GM19468 (cell line): Measurements from ENCODE around the gene PDXDC1.
"Not testable (repeated sequence)": the region's sequence is repeated elsewhere in the genome, so short reads cannot be mapped to it uniquely, and the experiment has no call there.

ENCODE experiments used
- ATAC-seq: cut with Tn5 transposase; IDR thresholded peaks from one replicate; pipeline ENCODE4 v1.9.1; 2021; ENCODE audit warnings: mild to moderate bottlenecking, moderate library complexity, moderate number of reproducible peaks; ENCODE audit not compliant: unreplicated experiment; ENCODE audit errors: extremely low read depth

Gene PDXDC1, protein sequence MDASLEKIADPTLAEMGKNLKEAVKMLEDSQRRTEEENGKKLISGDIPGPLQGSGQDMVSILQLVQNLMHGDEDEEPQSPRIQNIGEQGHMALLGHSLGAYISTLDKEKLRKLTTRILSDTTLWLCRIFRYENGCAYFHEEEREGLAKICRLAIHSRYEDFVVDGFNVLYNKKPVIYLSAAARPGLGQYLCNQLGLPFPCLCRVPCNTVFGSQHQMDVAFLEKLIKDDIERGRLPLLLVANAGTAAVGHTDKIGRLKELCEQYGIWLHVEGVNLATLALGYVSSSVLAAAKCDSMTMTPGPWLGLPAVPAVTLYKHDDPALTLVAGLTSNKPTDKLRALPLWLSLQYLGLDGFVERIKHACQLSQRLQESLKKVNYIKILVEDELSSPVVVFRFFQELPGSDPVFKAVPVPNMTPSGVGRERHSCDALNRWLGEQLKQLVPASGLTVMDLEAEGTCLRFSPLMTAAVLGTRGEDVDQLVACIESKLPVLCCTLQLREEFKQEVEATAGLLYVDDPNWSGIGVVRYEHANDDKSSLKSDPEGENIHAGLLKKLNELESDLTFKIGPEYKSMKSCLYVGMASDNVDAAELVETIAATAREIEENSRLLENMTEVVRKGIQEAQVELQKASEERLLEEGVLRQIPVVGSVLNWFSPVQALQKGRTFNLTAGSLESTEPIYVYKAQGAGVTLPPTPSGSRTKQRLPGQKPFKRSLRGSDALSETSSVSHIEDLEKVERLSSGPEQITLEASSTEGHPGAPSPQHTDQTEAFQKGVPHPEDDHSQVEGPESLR

DNA sequence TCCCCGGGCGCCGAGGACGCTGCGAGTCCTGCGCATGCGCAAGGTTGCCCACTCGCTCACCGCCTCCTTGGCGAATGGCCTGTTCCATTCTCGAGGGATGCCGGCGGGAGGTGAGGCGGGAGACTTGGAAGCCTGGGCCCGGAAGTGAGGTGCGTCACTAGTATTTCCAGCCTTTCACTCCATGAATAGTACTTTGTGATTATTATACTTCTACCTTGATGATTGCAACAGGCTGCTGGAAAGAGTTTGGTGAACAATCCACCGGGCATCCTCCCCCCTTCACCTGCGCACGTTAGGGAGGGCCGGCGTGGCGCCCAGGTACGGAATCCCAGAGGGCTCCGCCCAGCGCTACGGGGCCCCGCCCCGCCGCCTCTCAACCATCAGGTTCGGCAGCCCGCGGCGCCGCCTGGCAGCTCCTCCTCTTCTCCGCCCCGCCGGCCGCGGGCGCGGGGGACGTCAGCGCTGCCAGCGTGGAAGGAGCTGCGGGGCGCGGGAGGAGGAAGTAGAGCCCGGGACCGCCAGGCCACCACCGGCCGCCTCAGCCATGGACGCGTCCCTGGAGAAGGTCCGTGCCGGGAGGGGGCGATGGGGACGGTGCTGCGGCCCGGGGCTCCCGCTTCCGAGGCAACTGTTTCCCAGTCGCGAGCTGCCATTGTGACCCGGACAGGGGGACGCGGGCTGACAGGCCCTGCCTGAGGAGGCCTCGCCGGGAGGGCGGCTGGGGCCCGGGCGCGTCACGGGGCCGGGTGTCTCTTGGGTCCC, at the start of gene PDXDC1:
PDXDC1 (plus strand) TSS at position 371 of the 762 bp plus-strand sequence; CDS start at position 545, 174 bp downstream.
- ATAC-seq = peak; percentile 89

DNA sequence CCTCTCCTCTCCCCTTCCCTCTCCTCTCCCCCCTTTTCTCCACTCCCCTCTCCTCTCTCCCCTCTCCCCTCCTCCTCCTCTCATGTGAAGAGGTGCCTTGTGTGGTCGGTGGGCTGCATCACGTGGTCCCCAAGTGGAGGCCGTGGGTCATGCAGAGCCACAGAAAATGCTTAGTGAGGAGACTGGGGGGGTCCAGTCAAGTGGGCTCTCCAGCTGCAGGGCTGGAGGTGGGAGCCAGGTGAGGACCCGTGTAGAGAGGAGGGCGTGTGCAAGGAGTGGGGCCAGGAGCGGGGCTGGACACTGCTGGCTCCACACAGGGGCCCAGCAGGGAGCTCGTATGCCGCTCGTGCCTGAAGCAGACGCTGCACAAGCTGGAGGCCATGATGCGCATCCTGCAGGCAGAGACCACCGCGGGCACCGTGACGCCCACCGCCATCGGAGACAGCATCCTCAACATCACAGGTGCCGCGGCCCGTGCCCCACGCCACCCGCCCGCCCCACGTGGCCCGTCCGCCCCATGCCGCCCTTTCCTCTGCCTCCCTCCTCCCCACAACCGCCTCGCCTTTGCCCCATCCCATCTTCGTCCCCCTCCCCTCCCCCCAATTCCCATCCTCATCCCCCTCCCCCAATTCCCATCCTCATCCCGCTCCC, 46.6 kb upstream of the PDXDC1 start:
- not testable (repeated sequence) for ATAC-seq

- ATAC-seq = not testable (repeated sequence)
Observed at GRCh38 chr16:14929176-14929575, 45.6 kb upstream of the PDXDC1 start.

DNA sequence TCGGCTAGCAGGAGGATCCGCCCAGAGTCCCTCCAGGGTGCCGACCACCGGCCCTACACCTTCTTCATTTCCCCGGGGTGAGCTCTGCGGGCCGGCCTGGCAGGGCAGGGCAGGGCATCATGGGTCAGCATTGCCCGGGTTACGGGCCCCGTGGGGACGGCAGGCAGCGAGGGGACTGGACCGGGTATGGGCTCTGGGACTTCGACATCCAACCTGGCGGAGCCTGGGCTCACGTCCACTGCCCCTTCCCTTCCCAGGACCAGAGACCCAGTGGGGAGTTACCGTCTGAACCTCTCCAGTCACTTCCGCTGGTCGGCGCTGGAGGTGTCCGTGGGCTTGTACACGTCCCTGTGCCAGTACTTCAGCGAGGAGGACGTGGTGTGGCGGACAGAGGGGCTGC, 44.6 kb upstream of the PDXDC1 start:
- not testable (repeated sequence) for ATAC-seq

DNA sequence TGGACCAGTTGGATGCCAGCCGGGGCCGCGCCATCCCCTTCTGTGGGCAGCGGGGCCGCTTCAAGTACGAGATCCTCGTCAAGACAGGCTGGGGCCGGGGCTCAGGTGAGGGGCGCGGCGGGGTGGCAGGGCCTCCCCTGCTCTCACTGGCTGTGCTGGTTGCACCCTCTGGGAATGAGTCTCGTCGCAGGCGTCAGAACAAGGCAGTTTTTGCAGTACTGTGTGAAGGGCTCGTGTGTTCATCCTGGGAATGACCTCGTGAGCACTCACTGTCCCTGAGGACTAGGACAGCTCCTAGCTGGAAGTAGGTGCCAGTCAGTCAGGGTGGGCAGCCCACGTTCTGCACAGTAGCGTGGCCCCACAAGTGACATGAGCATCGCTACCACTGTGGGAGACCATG, 43.9 kb upstream of the PDXDC1 start:
- ATAC-seq = not testable (repeated sequence)

DNA sequence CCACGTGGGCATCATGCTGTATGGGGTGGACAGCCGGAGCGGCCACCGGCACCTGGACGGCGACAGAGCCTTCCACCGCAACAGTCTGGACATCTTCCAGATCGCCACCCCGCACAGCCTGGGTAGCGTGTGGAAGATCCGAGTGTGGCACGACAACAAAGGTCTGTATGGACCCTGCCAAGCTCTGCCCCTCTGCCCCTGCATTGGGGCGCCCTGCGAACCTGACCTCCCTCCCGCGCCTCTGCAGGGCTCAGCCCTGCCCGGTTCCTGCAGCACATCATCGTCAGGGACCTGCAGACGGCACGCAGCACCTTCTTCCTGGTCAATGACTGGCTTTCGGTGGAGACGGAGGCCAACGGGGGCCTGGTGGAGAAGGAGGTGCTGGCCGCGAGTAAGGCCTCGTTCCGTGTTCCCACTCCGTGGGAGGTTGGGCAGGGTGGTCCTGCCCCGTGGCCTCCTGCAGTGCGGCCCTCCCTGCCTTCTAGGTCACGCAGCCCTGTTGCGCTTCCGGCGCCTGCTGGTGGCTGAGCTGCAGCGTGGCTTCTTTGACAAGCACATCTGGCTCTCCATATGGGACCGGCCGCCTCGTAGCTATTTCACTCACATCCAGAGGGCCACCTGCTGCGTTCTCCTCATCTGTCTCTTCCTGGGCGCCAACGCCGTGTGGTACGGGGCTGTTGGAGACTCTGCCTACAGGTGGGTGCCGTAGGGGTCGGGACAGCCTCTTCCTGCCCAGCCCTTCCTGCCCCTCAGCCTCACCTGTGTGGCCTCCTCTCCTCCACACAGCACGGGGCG, 42.0 kb upstream of the PDXDC1 start:
- not testable (repeated sequence) for ATAC-seq

DNA sequence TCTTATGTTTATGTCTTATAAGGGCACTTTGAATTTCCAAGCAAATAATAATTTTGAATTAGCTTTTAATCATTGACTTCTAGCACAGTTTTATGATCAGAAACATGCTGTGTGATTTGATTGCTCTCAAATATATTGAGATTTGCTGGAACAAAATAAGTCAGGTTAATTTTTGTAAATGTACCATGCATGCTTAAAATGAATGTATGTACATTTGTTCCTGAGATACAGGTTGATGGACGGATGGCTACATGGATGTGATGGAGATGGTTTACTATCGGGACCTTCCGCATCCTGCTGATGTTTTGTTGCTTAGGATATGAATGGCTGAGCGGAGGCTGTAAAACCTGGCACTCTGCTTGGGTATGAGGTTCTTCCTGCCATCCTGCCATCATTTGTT, 37.7 kb upstream of the PDXDC1 start, which contains the start of gene NPIPA1:
NPIPA1 (plus strand) TSS at position 301 of the 400 bp plus-strand sequence; CDS start at position 301, 0 bp downstream.
- ATAC-seq = not testable (repeated sequence)

DNA sequence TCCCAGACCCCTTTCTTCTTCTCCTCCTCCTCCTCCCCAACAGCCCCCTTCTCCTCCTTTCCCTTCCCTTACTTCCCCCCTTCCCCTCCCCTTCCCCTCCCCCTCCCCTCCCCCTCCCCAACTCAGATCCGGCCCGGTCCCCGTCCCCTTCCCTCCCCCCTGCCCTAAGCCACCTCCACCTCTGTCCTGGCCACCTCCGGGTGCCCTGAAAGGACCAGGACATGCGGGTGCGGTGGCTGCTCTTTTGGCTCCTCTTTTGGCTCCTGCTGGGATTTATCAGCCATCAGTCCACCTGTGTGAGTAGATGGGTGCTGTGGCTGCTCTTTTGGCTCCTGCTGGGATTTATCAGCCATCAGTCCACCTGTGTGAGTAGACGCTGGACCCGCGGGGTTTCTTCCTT, 36.8 kb upstream of the PDXDC1 start:
- not testable (repeated sequence) for ATAC-seq

DNA sequence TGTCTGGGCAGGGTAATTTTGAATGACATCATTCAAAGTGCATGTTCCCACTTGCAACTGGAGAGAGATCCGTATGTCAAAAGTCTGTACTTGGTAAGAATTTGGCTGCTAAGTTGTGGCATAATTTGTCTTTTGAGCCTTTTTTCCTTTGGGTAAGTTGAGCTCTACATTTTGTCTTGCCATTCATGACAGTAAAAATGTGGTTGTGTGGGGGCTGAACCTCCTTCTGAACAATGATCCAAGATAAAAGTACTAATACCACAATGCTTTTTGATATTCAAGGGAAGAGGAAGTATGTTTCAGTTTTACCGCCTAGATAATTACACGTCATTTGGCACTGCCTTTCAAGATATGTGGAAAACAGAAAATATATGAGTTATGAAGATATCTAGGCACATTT, 32.1 kb upstream of the PDXDC1 start:
- ATAC-seq = not testable (repeated sequence)

DNA sequence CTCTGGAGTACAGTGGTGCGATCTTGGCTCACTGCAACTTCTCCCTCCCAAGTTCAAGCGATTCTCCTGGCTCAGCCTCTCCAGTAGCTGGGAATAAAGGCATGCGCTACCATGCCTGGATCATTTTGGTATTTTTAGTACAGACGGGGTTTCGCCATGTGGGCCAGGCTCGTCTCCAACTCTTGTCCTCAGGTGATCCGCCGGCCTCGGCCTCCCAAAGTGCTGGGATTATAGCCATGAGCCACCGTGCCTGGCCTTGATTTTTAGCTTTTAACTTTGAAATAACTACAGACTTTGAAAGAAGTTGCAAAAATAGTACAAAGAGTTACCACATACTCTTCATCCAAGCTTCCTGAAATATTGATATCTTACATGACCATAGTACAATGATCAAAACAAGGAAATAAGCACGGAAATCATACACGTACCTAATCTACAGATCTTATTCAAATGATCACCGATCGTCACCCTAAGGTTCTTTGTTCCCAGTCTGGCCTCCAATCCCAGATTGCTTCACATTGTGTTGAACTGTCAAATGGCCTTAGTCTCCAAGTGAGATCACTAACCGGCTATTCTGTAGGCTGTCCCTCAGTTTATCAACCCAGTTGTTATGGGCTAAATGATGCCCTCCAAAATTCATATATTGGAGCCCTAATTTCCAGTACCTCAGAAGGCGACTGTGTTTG, 19.1 kb upstream of the PDXDC1 start:
- ATAC-seq = no peak

- ATAC-seq = no peak
Observed at GRCh38 chr16:14957576-14958322, 17.1 kb upstream of the PDXDC1 start.

GRCh38 chr16:14958323-14958600, 16.6 kb upstream of the PDXDC1 start:
- ATAC-seq = no peak

DNA sequence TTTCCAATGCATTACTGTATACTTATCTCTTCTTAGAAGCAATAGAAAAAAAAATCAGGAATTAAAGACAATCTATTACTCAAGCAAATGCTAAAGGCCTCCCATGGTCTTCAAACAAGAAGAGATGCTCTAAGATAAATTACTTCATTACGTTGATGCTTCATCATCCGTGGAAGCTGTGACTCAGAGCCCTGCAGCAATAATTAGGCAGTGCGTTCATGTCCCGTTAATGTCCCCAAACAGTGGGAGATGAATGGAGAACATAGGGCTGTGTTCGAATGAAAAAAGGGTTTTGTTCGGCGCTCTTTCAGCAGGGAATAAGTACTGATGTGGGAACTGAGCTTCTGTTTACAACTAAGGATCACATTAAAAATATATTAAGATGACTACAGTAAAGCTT, 15.9 kb upstream of the PDXDC1 start:
- no peak for ATAC-seq

DNA sequence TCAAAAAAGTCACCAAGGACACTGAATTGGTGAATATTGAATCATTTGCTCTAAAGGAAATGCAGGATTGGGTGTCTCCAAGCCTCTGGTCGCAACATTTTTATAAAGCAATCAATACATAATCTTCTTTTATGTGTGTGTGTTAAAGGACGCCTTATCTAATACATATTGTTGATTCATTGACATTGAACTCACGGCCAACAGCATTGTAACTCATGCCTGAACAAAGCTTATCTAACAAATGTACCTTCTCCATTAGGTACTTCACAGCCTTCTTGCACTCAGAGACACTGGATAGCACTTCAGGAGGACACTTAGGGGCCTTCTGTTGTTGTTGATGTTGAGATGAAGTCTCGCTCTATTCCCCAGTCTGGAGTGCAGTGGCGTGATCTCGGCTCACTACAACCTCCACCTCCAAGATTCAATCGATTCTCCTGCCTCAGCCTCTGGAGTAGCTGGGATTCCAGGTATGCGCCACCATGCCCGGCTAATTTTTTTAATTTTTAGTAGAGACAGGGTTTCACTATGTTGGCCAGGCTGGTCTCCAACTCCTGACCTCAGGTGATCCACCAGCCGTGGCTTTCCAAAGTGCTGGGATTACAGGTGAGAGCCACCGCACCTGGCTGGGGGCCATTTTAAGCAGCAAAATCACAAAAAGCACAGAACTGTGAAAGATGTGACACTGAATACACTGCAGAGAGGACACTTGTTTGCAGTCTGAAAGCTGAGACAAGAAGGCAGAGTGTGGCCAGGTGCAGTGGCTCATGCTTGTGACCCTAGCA, 13.2 kb upstream of the PDXDC1 start:
- no peak for ATAC-seq

DNA sequence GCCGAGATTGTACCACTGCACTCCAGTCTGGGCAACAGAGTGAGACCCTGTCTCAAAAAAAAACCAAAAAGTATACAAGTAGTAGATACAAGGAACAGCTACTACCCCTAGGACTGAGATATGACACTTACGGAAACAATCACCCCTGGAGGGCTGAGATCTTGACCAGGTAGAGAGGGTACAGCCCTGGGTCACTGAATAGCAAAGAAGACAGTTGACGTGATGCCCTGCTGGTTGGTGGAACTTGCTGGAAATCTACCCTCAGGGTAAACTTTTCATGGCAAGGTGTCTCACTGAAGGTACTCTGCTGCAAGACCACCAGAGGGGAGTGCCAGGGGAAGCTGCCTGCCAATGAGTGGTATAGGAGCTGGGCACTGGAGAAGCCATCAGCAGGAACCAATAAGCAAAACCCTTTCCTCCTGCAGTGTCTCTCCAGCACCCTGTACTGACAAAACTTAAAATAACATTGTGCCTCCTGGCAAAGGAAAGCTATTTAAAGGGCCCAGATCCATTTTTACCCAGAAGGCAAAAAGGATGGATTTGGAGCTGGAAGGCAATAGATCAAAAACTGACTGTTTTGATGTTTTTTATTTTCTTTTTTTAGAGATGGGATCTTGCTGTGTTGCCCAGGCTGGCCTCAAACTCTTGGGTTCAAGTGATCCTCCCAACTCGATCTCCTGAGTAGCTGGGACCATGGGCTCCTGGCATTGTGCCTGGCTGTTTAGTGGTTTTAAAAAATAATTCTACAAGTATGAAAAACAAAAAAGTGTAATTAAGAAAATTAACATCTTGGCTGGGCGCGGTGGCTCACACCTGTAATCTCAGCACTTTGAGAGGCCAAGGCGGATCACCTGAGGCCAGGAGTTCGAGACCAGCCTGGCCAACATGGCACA, 11.3 kb upstream of the PDXDC1 start:
- no peak for ATAC-seq

DNA sequence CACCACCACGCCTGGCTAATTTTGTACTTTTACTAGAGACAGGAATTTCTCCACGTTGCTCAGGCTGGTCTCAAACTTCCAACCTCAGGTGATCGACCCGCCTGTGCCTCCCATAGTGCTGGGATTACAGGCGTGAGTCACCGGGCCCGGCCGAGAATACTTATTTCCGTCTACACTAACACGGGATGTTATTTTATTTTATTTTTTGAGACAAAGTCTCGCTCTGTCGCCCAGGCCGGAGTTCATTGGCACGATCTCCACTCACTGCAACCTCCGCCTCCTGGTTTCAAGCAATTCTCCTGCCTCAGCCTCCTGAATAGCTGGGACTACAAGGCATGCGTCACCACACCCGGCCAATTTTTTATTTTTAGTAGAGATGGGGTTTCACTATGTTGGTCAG, 9.5 kb upstream of the PDXDC1 start:
- no peak for ATAC-seq
